Iris pigment epithelial cell (primary cell): Measurements from ENCODE around the gene VPS52.
A peak's percentile ranks its signal among the peaks of the same experiment; 100 is the strongest.
"Not testable (repeated sequence)": the region's sequence is repeated elsewhere in the genome, so short reads cannot be mapped to it uniquely, and the experiment has no call there.

Experiments used
- DNase-seq: peaks from one replicate; pipeline ENCODE4 v3.0.0-alpha.2; 2011; ENCODE audit warnings: low read depth

The VPS52 gene

DNA sequence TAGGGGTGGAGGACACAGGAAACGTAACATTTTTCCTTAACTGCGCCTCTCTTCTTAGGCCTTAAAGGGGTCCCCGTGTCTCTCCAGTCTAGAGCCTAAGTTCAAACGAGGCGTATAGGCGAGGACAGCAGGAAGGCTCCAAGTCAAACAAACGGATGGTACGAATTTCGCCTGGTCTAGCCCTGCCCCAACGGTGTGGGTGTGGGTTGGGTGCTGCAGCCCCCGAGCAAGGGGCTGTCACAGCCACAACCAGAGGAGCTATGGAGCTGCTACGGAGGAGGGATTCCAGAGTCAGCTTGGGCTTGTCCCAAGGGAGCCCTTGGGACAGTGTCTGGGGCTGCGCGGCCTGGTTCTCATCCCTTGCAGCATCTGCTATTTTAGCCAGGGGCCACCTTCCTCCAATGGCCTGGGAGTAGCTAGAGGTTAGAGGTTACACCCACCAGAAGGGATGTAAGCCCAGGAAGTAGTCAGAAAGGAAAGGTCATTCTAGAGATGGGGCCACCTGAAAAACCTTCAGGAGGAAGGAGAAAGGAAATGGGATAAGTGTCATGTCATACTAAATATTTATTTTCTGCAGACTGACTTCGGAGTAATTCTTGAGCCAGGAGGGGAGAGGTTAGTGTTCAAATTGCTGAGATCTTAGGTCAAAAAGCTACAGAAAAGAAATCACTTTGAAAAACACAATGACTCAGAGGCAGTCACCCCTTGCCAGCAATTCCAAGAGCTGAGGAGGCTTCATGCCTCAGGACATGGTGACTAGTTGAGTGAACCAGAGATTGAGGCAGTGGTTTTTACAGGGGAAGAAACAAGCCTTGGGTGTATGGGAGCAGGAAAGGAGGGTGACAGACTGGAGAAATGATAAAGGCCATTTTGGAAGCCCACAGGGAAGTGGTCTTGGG, 21.7 kb downstream of the VPS52 start:
- DNase-seq = peak; percentile 91

GRCh38 chr6:33248932-33249731, 22.5 kb downstream of the VPS52 start:
- DNase-seq = peak; percentile 100

- DNase-seq = peak; percentile 50
These were observed 23.1 kb downstream of the VPS52 start for GRCh38 chr6:33248643-33248931.

GRCh38 chr6:33247977-33248642, 23.6 kb downstream of the VPS52 start:
- DNase-seq = peak; percentile 82

DNA sequence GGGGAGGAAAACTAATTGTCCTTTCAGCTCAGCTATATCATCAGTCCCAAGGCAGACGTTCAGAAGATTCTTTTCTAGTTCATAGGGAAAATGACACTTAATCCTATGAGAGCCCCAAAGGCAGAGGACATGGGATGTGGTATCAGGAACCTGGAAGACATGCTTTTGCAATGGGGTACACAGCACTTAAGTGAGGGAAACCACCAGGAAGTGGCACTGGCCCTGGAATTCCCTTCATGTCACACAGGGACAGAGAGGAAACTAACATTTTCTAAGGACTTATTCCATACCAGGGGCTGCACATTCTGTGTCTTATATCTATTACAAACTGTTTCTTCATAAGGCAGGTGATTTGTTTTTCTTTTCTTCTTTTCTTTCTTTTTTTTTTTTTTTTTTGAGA, 28.2 kb downstream of the VPS52 start:
- DNase-seq = no peak

DNA sequence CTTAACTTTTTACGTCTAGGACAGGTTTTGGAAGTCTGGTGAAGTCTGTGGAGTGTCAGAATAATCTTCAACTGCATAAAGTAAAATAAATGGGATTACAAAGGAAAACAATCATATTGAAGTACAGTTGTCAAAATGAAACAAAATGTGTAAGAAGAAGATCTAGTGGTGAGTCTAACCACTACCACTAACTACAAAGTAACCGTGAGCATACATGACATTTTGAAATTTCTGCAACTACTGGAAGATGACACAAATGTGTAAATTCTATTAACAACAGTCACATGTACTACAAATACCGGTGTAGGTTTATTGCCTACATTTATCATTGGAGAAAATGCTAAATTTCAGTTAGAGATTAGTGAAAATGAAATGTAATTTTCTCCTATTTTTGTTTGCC, 29.7 kb downstream of the VPS52 start:
- DNase-seq = no peak

GRCh38 chr6:33237741-33238140, 33.9 kb downstream of the VPS52 start:
- DNase-seq = no peak

GRCh38 chr6:33236852-33237251, 34.8 kb downstream of the VPS52 start:
- DNase-seq = no peak

DNA sequence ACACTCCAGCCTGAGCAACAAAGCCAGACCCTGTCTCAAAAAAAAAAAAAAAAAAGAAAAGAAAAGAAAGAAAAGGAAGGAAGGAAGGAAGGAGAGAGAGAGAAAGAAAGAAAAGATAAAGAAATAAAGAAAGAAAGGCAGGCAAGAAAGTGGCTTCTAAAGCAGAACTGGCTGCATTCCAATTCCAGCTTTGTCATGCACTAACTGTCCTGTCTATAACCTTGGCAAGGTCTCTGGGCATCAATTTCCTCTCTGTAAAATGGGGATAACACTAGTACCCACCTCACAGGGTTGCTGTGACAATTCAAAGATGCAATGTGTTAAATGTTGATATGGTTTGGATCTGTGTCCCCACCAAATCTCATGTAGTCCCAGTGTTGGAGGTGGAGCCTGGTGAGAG, 35.3 kb downstream of the VPS52 start:
- DNase-seq = no peak

DNA sequence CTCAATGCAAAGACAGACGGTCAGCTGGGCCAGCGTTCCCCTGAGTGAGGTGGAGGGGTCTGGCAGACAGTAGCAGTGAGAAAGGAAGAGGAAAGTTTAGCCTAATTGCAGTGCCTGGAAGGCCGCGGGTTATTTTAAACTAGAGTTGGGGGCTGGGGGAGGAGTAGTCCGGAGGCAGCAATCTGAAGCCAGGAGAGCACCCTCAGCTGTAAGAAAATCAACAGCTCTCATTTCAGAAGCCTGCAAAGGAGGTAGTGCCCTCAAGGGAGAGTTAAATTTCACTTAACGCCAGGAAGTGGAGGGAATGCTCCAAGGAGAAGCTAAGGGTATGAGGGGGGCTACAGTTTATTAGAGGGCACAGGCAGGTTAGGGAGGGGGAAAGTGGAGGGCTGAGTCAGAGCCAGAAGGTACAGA, 36.4 kb downstream of the VPS52 start:
- no peak for DNase-seq

GRCh38 chr6:33226503-33227120, 45.1 kb downstream of the VPS52 start:
- not testable (repeated sequence) for DNase-seq

GRCh38 chr6:33217681-33218080, 54.0 kb downstream of the VPS52 start:
- DNase-seq = no peak

DNA sequence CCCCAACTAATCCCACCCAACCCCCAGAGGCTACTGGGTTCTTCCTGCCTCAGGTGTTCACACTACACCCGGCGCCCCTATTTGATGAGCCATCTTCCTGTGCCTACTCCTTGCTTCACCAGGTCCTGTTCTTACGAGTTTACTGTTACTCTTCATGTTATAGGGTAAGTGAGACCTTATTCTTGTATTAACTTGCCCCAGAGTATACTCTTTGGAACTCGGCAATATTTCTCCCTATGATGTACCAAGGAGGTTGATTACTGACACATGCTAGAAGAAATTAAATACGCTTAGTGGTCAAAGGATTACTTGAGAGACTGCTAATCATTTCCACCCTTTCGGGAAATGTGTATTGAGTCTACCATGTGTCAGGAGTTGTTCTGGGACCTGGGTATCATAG, 54.4 kb downstream of the VPS52 start:
- no peak for DNase-seq

GRCh38 chr6:33216117-33216649, 55.5 kb downstream of the VPS52 start:
- DNase-seq = no peak

DNA sequence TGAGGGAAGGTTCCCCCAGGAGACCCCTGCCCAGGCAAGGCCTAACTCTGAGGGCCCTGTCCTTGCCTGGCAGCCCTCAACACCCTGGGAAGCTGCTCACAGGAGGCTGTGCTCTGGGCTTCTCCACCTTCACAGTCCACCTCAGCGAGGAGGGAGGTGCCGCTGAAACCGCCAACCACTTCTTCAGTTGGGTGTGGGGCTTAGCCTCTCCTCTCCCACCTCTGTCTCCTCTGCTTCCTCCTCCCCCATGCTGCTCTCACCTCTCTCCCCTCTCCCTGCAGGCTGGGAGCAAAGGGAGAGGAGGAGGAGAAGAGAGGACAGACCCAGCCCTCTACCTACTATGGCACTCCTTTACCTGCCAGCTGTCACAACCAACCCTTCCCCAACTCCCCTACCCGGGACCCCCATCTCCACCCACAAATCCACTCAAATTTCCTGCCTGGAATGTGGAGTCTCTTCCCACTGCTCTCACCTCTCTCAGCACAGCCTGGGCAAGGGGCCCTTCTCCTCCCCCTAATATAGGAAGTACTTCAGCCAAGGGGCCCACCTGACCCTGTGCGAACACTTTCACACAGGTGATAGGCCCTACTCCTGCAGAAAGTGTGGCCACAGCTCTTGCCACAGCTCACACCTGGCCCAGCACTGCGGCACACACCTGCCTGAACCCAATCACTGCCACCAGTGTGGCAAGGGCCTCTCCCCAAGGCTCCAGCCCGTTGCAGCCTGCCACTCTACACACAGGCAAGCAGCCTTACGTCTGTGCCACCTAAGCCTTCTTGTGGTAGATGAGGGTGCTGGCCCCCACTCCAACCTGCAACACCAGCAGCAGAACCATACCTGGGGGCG, 56.2 kb downstream of the VPS52 start:
- no peak for DNase-seq

DNA sequence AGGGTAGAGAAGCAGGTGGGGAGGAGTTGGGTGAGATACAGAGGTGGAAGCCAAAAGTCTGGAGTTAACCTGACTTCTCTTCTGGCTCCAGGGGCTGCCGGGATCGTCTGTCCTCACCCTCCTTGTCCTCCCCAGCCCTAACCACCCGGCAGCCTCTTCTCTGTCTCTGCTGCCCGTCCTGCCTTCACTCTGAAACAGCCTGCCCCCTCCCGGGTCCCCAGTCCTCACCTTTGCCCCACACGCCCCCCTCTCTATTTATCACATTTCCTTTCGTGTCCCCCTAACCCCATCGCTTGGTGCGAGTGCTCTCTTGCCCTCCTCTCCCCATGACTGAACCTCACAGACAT, 57.7 kb downstream of the VPS52 start:
- no peak for DNase-seq

- no peak for DNase-seq
These were observed 58.3 kb downstream of the VPS52 start for GRCh38 chr6:33213166-33213988.

DNA sequence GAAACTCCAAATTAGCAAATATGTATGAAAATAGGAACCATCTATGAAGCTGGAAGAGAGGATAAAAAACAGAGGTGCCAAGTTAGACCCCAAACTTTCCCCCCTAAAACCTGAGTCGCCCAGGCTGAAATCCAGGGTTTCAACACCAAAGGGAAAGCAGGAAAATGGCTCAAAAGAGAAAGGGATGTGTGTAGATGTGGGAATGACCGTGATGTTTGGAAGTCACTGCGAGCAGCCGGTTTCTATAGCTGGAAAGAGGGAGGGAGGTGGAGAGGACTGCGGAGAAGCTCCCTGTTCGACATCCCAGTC, 58.9 kb downstream of the VPS52 start:
- DNase-seq = no peak

DNA sequence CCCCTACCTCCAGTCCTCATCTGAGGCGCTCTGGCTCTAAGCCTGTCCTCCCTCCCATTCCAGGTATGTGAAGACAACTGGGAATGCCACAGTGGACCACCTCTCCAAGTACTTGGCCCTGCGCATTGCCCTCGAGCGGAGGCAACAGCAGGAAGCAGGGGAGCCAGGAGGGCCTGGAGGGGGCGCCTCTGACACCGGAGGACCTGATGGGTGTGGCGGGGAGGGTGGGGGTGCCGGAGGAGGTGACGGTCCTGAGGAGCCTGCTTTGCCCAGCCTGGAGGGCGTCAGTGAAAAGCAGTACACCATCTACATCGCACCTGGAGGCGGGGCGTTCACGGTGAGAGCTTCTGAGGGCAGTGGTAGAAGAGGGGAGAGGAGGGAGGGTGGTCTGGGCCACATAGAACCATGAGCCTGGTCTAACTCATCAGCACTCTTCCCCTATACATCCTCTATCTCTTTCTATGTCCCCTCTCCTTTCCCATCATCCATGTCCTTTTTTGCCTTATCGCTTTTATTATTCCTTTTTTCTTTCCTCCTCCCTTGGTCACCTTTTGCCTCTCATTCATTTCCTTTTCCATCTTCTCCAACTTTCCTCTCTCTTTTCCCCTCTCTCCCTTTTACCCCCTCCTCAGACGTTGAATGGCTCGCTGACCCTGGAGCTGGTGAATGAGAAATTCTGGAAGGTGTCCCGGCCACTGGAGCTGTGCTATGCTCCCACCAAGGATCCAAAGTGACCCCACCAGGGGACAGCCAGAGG, 59.8 kb downstream of the VPS52 start:
- DNase-seq = no peak

GRCh38 chr6:33211136-33211535, 60.5 kb downstream of the VPS52 start:
- no peak for DNase-seq
